RWPE2 (cell line): ENCODE results near the gene TALDO1.

Experiments
- ATAC-seq: fragments of 200-7000 bp; cut with Tn5 transposase; 3 replicates; pipeline ENCODE4 v1.9.1; 2021; ENCODE audit warnings: low read depth
- DNase-seq: peaks from one replicate; pipeline ENCODE4 v3.0.0-alpha.2; 2020; ENCODE audit warnings: low spot score
- H3K27ac ChIP-seq: fragments of 450-650 bp; 2 replicates; pipeline ENCODE4 v1.5.1; 2017; ENCODE audit warnings: mild to moderate bottlenecking; ENCODE audit not compliant: poor library complexity, severe bottlenecking
- H3K27me3 ChIP-seq: fragments of 250-450 bp; sonication (Bioruptor Pico); 2 replicates; pipeline ENCODE4 v1.5.1; 2021; ENCODE audit warnings: mild to moderate bottlenecking, moderate library complexity; ENCODE audit not compliant: insufficient read depth, poor library complexity, severe bottlenecking
- H3K36me3 ChIP-seq: fragments of 250-450 bp; sonication (Bioruptor Pico); 2 replicates; pipeline ENCODE4 v1.5.1; 2020; ENCODE audit warnings: low read depth, mild to moderate bottlenecking, moderate library complexity
- H3K4me1 ChIP-seq: fragments of 250-450 bp; sonication (Bioruptor Pico); 2 replicates; pipeline ENCODE4 v1.5.1; 2021; ENCODE audit warnings: mild to moderate bottlenecking, moderate library complexity; ENCODE audit not compliant: insufficient read depth, poor library complexity, severe bottlenecking
- H3K4me3 ChIP-seq: fragments of 250-450 bp; sonication (Bioruptor Pico); 2 replicates; pipeline ENCODE4 v1.5.1; 2021; ENCODE audit warnings: mild to moderate bottlenecking, moderate library complexity; ENCODE audit not compliant: severe bottlenecking
- H3K9me3 ChIP-seq: fragments of 250-450 bp; sonication (Bioruptor Pico); 2 replicates; pipeline ENCODE4 v1.5.1; 2021; ENCODE audit warnings: mild to moderate bottlenecking, moderate library complexity; ENCODE audit not compliant: severe bottlenecking
- TF ChIP-seq, protein P1 (sequence below): fragments of 450-650 bp; IDR thresholded peaks from one replicate; pipeline ENCODE4 v1.5.1; 2017; ENCODE audit warnings: mild to moderate bottlenecking, moderate library complexity; ENCODE audit not compliant: poor library complexity, severe bottlenecking

TALDO1 gene

DNA sequence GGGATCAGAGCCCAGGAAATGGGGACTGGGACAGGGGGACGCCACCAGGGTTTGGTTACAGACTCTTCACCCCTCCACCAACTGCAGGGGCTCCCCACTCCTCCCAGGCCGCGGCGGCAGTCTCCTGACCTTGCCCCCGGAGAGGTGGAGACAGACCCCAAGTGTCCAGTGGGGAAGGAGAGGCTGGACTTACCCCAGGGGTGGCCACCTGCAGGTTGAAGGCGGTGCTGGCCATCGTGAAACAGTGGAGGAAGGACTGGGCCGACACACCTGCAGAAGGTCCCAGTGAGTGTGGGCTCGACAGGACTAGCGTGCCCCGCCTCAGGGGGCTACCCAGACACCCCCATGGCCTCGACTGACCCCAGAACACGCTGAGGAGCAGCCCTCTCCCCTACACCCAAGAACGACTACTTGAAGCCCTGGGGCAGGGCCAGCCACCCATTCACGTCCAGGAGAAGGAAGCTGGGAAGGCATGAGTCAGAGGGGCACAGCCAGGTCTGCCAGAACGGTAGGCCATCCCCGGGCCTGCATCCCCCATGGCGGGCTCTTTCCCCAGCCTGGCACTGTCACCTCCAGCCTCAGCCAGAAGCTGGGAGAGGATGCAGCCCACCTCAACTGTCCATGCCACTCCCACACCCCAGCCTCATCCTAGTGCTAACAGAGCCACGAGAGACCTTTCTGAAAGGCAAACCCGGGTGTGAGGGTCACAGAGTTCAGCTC, 27.8 kb downstream of the TALDO1 start:
- Histone ChIP-seq H3K9me3 (no peaks in the 10 kb centered on the region), H3K27me3 (no peaks in the 10 kb centered on the region), H3K4me1 (peaks cover 10% of the 10 kb centered on the region), H3K36me3 (peaks cover 64% of the 10 kb centered on the region), H3K27ac (peak overlapping the region; percentile 72), H3K4me3 (peak overlapping the region; percentile 10)
- peak; percentile 83 for DNase-seq
- ATAC-seq = peak; percentile 70
- TF ChIP-seq, protein P1, sequence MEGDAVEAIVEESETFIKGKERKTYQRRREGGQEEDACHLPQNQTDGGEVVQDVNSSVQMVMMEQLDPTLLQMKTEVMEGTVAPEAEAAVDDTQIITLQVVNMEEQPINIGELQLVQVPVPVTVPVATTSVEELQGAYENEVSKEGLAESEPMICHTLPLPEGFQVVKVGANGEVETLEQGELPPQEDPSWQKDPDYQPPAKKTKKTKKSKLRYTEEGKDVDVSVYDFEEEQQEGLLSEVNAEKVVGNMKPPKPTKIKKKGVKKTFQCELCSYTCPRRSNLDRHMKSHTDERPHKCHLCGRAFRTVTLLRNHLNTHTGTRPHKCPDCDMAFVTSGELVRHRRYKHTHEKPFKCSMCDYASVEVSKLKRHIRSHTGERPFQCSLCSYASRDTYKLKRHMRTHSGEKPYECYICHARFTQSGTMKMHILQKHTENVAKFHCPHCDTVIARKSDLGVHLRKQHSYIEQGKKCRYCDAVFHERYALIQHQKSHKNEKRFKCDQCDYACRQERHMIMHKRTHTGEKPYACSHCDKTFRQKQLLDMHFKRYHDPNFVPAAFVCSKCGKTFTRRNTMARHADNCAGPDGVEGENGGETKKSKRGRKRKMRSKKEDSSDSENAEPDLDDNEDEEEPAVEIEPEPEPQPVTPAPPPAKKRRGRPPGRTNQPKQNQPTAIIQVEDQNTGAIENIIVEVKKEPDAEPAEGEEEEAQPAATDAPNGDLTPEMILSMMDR = no peak

DNA sequence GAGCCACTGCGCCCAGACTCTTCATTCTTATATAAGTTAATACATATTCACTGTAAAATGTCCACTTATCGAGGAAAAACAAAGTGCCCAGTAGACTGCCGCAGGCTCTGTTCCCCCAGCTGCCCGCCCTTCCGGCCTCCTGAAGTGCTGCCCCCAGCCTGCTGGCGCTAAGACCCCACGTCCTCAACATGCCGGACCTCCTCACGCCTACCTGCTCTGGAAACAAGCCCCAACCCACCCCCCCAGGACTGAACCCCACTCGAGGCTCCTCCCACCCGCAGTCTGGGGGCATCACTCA, 28.9 kb downstream of the TALDO1 start:
- Histone ChIP-seq H3K9me3 (no peaks in the 10 kb centered on the region), H3K4me3 (peak overlapping the region; percentile 99), H3K4me1 (peaks cover 10% of the 10 kb centered on the region), H3K27ac (peak overlapping the region; percentile 72), H3K27me3 (no peaks in the 10 kb centered on the region), H3K36me3 (peaks cover 59% of the 10 kb centered on the region)
- TF ChIP-seq, protein P1 = no peak
- DNase-seq (peak; percentile 49), ATAC-seq (no peak)

DNA sequence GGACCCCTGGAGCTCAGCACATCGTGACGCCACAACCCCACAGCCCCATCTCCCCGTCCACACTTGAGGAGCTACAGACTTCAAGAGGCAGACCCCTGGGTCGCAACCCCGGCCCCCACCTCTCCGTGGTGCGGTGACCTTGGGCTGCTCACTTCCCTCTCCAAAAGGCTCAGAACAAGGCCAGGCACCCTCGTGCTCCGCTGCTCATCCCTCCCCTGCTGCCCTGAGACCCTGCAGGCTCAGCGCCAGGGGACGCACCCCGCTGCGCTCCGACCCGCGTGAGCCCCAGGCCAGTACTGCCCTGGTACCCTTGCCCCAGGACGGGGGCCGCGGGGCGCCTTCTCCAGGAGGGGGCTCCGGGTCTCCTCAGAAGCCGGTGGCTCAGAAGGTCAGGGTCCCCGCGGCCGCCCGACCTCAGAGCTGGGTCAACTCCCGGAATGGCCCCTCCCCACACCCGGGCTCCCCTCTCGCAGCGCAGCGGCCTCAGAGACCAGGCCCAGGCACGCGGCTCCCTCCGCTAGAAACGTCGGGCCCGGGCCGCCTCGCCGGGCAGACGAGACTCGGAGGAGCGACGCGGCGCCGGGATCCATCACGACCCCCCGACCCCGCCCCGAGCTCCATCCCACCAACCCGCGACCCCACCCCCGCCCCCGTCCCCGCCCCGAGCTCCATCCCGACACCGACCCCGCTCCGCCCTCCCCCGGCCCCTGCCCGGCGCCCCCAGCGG, 29.5 kb downstream of the TALDO1 start:
- H3K36me3 ChIP-seq = peaks cover 54% of the 10 kb centered on the region
- TF ChIP-seq, protein P1 = no peak
- peak overlapping the region; percentile 99 for H3K4me3 ChIP-seq
- H3K9me3 ChIP-seq = no peaks in the 10 kb centered on the region
- peak; percentile 51 for DNase-seq
- peaks cover 10% of the 10 kb centered on the region for H3K4me1 ChIP-seq
- peak; percentile 36 for ATAC-seq
- no peaks in the 10 kb centered on the region for H3K27me3 ChIP-seq
- peak overlapping the region; percentile 72 for H3K27ac ChIP-seq

DNA sequence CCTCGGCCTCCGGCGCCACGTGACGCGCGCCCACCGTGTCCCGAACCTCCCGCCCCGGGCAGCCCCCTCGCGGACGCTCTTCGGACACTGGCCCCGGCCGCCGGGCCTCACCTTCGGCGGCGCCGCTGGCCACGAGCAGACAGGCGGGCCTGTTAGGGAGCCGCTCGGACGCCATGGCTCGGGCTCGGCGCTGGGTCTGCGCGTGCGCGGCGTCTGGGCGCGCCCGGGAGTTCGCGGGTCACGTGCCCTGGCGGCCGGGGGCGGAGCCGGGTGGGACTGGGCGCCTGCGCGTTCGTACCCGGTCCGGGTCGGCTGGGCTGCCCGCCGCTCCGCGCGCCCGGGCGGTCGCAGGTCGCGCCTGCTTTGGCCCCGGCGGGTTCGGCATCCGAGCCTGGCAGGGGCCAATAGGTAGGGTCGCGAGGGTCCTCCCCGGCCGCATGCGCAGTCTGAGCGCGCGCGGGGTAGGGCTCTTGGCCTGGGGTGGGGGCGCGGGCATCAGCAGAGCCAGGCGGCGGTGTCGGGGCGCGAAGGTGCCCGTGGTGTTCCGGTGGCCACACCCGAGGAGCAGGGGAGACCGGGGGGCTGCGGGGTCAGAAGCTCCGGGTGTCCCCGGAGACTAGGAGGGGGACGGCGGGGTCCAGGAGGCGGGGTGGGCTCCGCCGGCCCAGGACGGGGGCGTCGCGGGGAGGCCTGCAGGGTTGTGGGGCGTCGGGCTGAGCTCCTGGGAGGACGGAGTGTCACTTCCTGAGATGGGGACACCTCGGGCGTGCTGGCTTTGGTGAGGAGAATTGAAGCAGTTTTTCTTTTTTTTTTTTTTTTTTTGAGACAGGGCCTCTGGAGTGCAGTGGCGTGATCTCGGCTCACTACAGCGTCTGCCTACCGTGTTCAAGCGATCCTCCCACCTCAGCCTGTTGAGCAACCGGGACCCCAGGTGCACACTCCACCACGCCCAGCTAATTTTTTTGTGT, 30.3 kb downstream of the TALDO1 start, which contains the start of gene GATD1:
TSS of gene GATD1 (minus strand) at position 200 of the 968 bp plus-strand sequence. CDS start at position 175, 25 bp downstream.
- DNase-seq = peak; percentile 87
- Histone ChIP-seq H3K4me1 (peaks cover 10% of the 10 kb centered on the region), H3K27ac (peak within 1 kb of the TSS; percentile 72), H3K27me3 (no peaks in the 10 kb centered on the region), H3K4me3 (peak within 1 kb of the TSS; percentile 99), H3K36me3 (peaks cover 49% of the 10 kb centered on the region), H3K9me3 (no peaks in the 10 kb centered on the region)
- ATAC-seq = peak; percentile 54
- TF ChIP-seq, protein P1 = peak; percentile 7
